Measurements from ENCODE around the gene RPTOR. TPM values are rescaled to one million over a fixed set of nuclear protein-coding genes. Genes with fewer than 3 reads are reported as not detected.

The RPTOR gene
- total RNA-seq, 4 donors from 2014 or later, result 23.6 to 37.0 (median 27.8) TPM

DNA sequence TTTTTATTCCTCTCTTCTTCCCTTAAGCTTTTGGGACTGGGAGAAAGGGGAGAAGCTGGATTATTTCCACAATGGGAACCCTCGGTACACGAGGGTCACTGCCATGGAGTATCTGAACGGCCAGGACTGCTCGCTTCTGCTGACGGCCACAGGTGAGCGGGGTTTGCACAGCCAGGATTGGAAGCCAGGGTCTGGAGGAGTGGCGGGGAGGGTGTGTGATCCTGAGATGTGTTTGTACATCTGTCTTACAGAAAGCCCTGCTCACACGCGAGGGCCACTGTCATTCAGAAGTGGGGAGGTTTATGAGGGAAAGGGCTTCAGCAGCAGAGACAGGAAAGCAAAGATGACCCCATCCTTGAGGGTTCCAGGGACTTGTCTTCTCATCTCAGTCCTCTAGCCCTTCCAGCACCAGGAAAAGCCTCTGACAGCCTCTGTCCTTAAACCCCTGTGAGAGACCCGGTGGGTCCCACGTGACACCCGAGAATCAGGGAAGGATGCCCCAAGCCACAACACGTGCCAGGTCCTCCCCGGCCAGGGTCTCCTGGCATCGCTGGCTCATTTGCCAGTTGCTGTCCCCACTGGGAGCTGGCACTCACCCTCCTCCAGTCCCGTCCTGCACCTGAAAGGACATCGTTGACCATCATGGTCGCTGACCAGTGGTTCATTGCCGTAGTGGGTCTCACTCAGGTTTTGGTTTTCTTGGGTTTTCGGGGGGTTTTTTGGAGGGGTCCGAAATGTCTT is 402.7 kb downstream of the RPTOR start:
- TF ChIP-seq, protein P1, sequence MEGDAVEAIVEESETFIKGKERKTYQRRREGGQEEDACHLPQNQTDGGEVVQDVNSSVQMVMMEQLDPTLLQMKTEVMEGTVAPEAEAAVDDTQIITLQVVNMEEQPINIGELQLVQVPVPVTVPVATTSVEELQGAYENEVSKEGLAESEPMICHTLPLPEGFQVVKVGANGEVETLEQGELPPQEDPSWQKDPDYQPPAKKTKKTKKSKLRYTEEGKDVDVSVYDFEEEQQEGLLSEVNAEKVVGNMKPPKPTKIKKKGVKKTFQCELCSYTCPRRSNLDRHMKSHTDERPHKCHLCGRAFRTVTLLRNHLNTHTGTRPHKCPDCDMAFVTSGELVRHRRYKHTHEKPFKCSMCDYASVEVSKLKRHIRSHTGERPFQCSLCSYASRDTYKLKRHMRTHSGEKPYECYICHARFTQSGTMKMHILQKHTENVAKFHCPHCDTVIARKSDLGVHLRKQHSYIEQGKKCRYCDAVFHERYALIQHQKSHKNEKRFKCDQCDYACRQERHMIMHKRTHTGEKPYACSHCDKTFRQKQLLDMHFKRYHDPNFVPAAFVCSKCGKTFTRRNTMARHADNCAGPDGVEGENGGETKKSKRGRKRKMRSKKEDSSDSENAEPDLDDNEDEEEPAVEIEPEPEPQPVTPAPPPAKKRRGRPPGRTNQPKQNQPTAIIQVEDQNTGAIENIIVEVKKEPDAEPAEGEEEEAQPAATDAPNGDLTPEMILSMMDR (IDR thresholded peaks at IDR 0.05), result no peak
- DNase-seq (ENCODE audit: low spot score) (no peak), ATAC-seq (ENCODE audit: low FRiP score) (no peak)

DNA sequence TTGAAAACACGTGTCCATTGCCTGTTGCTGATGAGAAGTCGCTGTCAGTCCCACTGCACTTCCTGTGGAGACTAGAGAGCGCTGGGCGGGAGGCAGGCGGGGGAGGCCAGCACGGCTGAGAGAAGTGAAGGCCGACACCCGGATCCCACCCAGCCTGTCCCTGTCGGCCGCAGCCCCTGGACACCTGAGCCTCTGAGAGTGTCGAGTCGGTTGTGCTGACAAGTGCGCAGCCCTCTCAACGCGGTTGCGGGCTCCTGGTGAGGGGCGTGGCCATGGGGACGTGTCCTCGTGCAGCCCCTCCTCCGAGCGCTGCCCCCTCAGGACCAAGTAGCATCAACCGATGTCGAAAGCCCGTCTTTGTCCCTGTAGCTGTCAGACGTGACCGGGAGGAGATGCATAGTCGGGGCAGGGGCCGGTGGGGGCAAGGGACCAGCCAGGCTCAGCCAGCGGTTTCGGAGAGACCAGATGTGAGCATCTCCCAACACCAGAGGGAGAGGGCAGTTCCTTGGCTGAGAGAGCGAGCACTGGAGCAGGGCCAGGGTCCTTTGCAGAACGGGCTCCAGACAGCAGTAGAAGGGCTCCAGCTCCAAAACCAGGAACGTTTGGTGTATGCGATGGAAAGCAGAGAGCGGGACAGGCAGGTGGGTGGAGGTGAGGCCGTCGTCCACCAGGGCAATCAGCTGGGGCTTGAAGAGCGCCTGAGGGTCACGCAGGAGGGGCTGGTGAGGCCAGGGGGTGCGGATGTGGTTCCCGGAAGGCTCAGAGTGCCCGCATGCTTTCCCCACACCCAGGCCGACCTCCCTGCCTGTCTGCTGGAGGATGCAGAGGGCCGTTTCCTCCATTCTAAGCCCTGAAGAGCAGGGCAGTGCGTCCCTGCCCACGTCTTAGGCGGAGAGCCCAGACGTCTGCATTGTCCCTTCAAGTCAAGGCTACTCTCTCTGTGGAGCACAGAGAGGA is 403.7 kb downstream of the RPTOR start:
- ATAC-seq (ENCODE audit: low FRiP score) (no peak), DNase-seq (ENCODE audit: low spot score) (no peak)
- TF ChIP-seq, protein P1 (IDR thresholded peaks at IDR 0.05), result no peak

DNA sequence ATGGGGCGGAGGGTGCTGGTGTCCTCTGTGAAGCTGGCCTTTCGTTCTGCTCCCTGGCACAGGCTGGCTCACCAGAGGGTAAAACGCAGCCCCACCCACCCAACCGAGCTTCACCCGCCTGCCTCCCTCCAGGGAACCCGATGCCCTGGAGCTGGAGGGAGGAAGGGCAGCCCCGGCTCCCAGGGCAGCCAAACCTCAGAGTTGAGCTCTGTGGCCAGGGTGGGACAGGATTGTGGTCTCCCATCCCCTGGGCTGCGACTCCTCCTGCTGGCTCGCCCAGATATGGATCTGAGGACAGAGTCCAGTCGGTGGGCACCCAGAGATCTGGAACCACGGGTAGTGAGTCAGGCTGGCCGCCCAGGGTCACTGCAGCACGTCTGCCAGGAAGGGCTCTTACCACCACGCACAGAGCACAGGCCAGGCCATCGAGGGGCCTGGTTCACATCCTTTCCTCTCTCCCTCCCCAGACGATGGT is 404.4 kb downstream of the RPTOR start:
- ATAC-seq (ENCODE audit: low FRiP score), result no peak
- DNase-seq (ENCODE audit: low spot score), result peak; percentile 14
- TF ChIP-seq, protein P1 (IDR thresholded peaks at IDR 0.05), result no peak

DNA sequence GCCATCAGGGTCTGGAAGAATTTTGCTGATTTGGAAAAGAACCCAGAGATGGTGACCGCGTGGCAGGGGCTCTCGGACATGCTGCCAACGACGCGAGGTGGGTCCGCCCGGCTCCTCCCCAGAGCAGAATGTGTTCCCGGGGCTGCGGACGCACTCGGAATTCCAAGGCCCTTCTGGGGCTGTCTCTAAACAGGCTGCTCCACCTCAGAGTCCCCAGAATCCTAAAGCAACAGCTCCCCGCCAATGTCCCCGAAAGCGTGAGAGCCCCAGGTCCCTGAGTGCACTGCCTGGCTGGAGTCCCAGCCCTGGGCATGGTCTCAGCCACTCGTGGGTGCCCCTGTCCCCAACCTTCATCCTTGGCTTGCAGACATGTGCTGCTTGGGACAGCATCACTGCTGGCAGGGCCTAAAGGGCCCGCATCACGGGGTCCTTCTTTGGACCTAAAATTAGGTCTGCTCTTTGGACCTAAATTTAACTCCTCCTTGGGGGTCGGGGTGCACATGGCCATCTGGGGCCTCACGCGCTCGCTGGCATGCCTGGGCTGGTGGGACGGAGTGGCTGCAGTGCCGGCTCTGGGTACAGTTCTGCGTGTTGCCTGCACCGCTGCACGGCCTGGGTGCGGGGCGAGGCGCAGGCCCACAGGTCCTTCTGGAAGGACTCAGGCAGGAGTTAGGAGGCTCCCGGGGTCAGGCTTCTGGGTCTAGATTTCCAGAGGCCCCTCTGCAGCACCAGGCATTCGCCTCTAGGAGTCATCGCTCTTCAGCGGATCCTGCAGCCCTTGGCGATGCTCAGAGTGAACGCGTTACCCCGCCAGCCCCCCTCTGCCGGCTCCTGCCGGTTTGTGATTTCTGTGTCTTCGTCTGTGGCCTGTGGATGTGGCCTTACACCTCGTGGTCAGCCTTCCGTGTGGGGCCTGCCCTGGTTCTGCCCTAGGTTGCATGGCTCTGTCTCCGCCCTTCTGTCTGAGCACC is 405.1 kb downstream of the RPTOR start:
- peak; percentile 17 for DNase-seq (ENCODE audit: low spot score)
- TF ChIP-seq, protein P1 (IDR thresholded peaks at IDR 0.05), result no peak
- no peak for ATAC-seq (ENCODE audit: low FRiP score)

DNA sequence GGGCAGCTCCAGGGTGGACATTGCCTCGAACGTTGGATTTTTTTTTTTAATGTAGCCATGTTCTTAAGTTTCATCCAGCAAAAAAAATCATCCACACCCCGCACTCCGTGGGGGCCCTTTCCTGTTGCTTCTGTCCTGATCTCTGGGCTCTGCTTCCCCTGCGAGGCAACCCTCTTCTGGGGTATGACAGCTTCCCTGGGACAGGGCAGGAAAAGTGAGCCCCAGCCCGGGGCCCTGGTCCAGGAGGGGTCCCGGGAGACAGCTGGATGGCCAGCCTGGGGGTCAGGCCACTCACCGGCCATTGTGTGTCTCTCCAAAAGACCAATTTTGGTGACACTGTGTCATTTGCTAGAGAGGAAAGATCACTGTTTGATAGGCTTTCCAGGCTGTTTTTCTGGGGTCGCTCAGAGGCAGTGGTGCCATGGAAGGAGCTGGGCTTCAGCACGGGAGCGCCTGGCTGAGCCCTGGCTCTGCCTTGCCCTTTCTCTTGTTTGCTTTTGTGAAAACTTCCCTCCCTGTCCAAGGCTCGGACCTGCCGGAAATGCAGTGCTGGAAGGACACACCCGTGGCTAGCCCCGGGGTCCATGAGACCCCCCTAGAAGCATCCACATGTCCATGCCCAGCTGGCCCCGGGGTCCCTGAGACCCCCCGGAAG is 406.0 kb downstream of the RPTOR start:
- DNase-seq (ENCODE audit: low spot score) (no peak), ATAC-seq (ENCODE audit: low FRiP score) (no peak)
- TF ChIP-seq, protein P1 (IDR thresholded peaks at IDR 0.05), result no peak
